Measurements from ENCODE around the gene VAMP5. TPM values are rescaled to one million over a fixed set of nuclear protein-coding genes. Genes with fewer than 3 reads are reported as not detected.

Gene VAMP5
- total RNA-seq, 1 donor from 2014 or later: not detected

- H3K79me2 ChIP-seq (ENCODE audit: low read depth): no peaks in the 10 kb centered on the region
- Mint-ChIP-seq H3K27ac (no peak overlapping the region), H3K27me3 (ENCODE audit: insufficient read depth, low read depth) (no peaks in the 10 kb centered on the region), H3K4me3 (no peak overlapping the region), H3K36me3 (peaks cover 48% of the 10 kb centered on the region), H3K9me3 (no peaks in the 10 kb centered on the region), H3K4me1 (no peaks in the 10 kb centered on the region)
- peaks cover 19% of the 10 kb centered on the region for H4K20me1 ChIP-seq (ENCODE audit: low read depth)
- TF ChIP-seq CTCF (IDR thresholded peaks at IDR 0.05): no peak
- no peak for TF ChIP-seq EZH2 (IDR thresholded peaks at IDR 0.05)
- TF ChIP-seq EZH2phosphoT487 (IDR thresholded peaks at IDR 0.05): no peak
- no peak overlapping the region for H2AFZ ChIP-seq (replicated peaks)
- peaks cover 24% of the 10 kb centered on the region for H3F3A ChIP-seq (ENCODE audit: low read depth)
- peaks cover 16% of the 10 kb centered on the region for H3K36me3 ChIP-seq
- H3K9ac ChIP-seq: no peak overlapping the region
- H3K9me3 ChIP-seq (ENCODE audit: low read depth): no peaks in the 10 kb centered on the region
- H3K4me2 ChIP-seq: no peak overlapping the region
- H3K27ac ChIP-seq: no peak overlapping the region
- H3K4me3 ChIP-seq: no peak overlapping the region
- no peaks in the 10 kb centered on the region for H3K27me3 ChIP-seq
- H3K4me1 ChIP-seq: no peaks in the 10 kb centered on the region
- no peak for DNase-seq (ENCODE audit: low spot score)
Observed at GRCh38 chr2:85635636-85636035, 51.4 kb downstream of the VAMP5 start.

- Mint-ChIP-seq H3K36me3 (peaks cover 39% of the 10 kb centered on the region), H3K27me3 (ENCODE audit: insufficient read depth, low read depth) (no peaks in the 10 kb centered on the region), H3K4me1 (no peaks in the 10 kb centered on the region), H3K9me3 (no peaks in the 10 kb centered on the region), H3K4me3 (no peak overlapping the region), H3K27ac (no peak overlapping the region)
- Histone ChIP-seq H4K20me1 (ENCODE audit: low read depth) (peaks cover 12% of the 10 kb centered on the region), H2AFZ (replicated peaks) (no peak overlapping the region), H3K4me2 (no peak overlapping the region), H3F3A (ENCODE audit: low read depth) (peaks cover 3% of the 10 kb centered on the region), H3K27me3 (no peaks in the 10 kb centered on the region), H3K9me3 (ENCODE audit: low read depth) (no peaks in the 10 kb centered on the region), H3K4me1 (no peaks in the 10 kb centered on the region), H3K4me3 (no peak overlapping the region), H3K9ac (no peak overlapping the region), H3K27ac (no peak overlapping the region), H3K36me3 (peaks cover 22% of the 10 kb centered on the region), H3K79me2 (ENCODE audit: low read depth) (no peaks in the 10 kb centered on the region)
- no peak for TF ChIP-seq EZH2 (IDR thresholded peaks at IDR 0.05)
- no peak for TF ChIP-seq CTCF (IDR thresholded peaks at IDR 0.05)
- TF ChIP-seq EZH2phosphoT487 (IDR thresholded peaks at IDR 0.05): no peak
- DNase-seq (ENCODE audit: low spot score): no peak
Observed at GRCh38 chr2:85642725-85643124, 58.5 kb downstream of the VAMP5 start.

Small RNA genes lying within 50 kb of the gene (small RNA-seq; reads per million reads assigned to genes)
- not detected for gene RN7SL126P

Other genes with a start within 250 kb of the VAMP5 start
- gene RETSAT, start 229.9 kb upstream of the VAMP5 start, total RNA-seq (ENCODE audit: low replicate concordance): 13.3 and 19.0 TPM in 2 replicates
- 21.5 and 28.1 TPM in 2 replicates for gene ELMOD3, start 229.7 kb upstream of the VAMP5 start, total RNA-seq (ENCODE audit: low replicate concordance)
- 23.9 TPM in 2 replicates for gene CAPG, start 174.1 kb upstream of the VAMP5 start, total RNA-seq (ENCODE audit: low replicate concordance)
- 0.07 and 0.74 TPM in 2 replicates for gene SH2D6, start 165.7 kb upstream of the VAMP5 start, total RNA-seq (ENCODE audit: low replicate concordance)
- 180 and 221 TPM in 2 replicates for gene MAT2A, start 45.3 kb upstream of the VAMP5 start, total RNA-seq (ENCODE audit: low replicate concordance)
- 29.7 and 41.7 TPM in 2 replicates for gene GGCX, start 22.9 kb upstream of the VAMP5 start, total RNA-seq (ENCODE audit: low replicate concordance)
- gene VAMP8, start 6.8 kb upstream of the VAMP5 start, total RNA-seq (ENCODE audit: low replicate concordance): 0.52 and 2.4 TPM in 2 replicates
- 81.3 and 113 TPM in 2 replicates for gene RNF181, start 11.3 kb downstream of the VAMP5 start, total RNA-seq (ENCODE audit: low replicate concordance)
- 7.2 and 12.5 TPM in 2 replicates for gene TMEM150A, start 18.3 kb downstream of the VAMP5 start, total RNA-seq (ENCODE audit: low replicate concordance)
- 31.1 and 47.6 TPM in 2 replicates for gene C2orf68, start 27.6 kb downstream of the VAMP5 start, total RNA-seq (ENCODE audit: low replicate concordance)
- gene USP39, start 31.8 kb downstream of the VAMP5 start, total RNA-seq (ENCODE audit: low replicate concordance): 85.3 and 87.3 TPM in 2 replicates
- gene SFTPB, start 83.8 kb downstream of the VAMP5 start, total RNA-seq (ENCODE audit: low replicate concordance): not detected in 2 replicates
- 0.65 TPM in 1 of 2 replicates, not detected in the other for gene GNLY, start 109.9 kb downstream of the VAMP5 start, total RNA-seq (ENCODE audit: low replicate concordance)
- 0.43 TPM in 1 of 2 replicates, not detected in the other for gene ATOH8, start 169.6 kb downstream of the VAMP5 start, total RNA-seq (ENCODE audit: low replicate concordance)